Measurements from ENCODE around the gene AMBRA1.

The AMBRA1 gene

GRCh38 chr11:46387919-46388618 lies 205.8 kb downstream of the AMBRA1 start:
- DNase-seq (ENCODE audit: low read depth, low spot score), result no peak
- Histone ChIP-seq H3K27me3 (ENCODE audit: control insufficient read depth, insufficient read depth, low read length) (peaks cover 15% of the 10 kb centered on the region), H3K27ac (ENCODE audit: low read length) (no peak overlapping the region), H3K4me1 (ENCODE audit: control insufficient read depth, insufficient read depth, low read length) (peaks cover 4% of the 10 kb centered on the region), H3K36me3 (ENCODE audit: control insufficient read depth, insufficient read depth, low read length) (no peaks in the 10 kb centered on the region), H3K9me3 (ENCODE audit: control insufficient read depth, insufficient read depth, low read length) (no peaks in the 10 kb centered on the region), H3K4me3 (ENCODE audit: low read length) (no peak overlapping the region)
- WGBS (ENCODE audit: insufficient coverage, insufficient read length), result no CpG with 5 or more reads among the region's 24 CpGs

GRCh38 chr11:46387456-46387855 lies 206.4 kb downstream of the AMBRA1 start:
- Histone ChIP-seq H3K27me3 (ENCODE audit: control insufficient read depth, insufficient read depth, low read length) (peaks cover 15% of the 10 kb centered on the region), H3K4me3 (ENCODE audit: low read length) (no peak overlapping the region), H3K36me3 (ENCODE audit: control insufficient read depth, insufficient read depth, low read length) (no peaks in the 10 kb centered on the region), H3K4me1 (ENCODE audit: control insufficient read depth, insufficient read depth, low read length) (peaks cover 8% of the 10 kb centered on the region), H3K27ac (ENCODE audit: low read length) (no peak overlapping the region), H3K9me3 (ENCODE audit: control insufficient read depth, insufficient read depth, low read length) (no peaks in the 10 kb centered on the region)
- no peak for DNase-seq (ENCODE audit: low read depth, low spot score)
- no CpG with 5 or more reads among the region's 5 CpGs for whole genome bisulfite sequencing (ENCODE audit: insufficient coverage, insufficient read length)

GRCh38 chr11:46386674-46387073 lies 207.1 kb downstream of the AMBRA1 start:
- Histone ChIP-seq H3K4me1 (ENCODE audit: control insufficient read depth, insufficient read depth, low read length) (peaks cover 8% of the 10 kb centered on the region), H3K9me3 (ENCODE audit: control insufficient read depth, insufficient read depth, low read length) (no peaks in the 10 kb centered on the region), H3K27ac (ENCODE audit: low read length) (no peak overlapping the region), H3K36me3 (ENCODE audit: control insufficient read depth, insufficient read depth, low read length) (no peaks in the 10 kb centered on the region), H3K4me3 (ENCODE audit: low read length) (no peak overlapping the region), H3K27me3 (ENCODE audit: control insufficient read depth, insufficient read depth, low read length) (peaks cover 15% of the 10 kb centered on the region)
- WGBS (ENCODE audit: insufficient coverage, insufficient read length), result no CpG with 5 or more reads among the region's 4 CpGs
- DNase-seq (ENCODE audit: low read depth, low spot score), result no peak

- Histone ChIP-seq H3K36me3 (ENCODE audit: control insufficient read depth, insufficient read depth, low read length) (no peaks in the 10 kb centered on the region), H3K9me3 (ENCODE audit: control insufficient read depth, insufficient read depth, low read length) (no peaks in the 10 kb centered on the region), H3K4me1 (ENCODE audit: control insufficient read depth, insufficient read depth, low read length) (peaks cover 8% of the 10 kb centered on the region), H3K4me3 (ENCODE audit: low read length) (no peak overlapping the region), H3K27me3 (ENCODE audit: control insufficient read depth, insufficient read depth, low read length) (peaks cover 15% of the 10 kb centered on the region), H3K27ac (ENCODE audit: low read length) (no peak overlapping the region)
- no peak for DNase-seq (ENCODE audit: low read depth, low spot score)
- no CpG with 5 or more reads among the region's 25 CpGs for WGBS (ENCODE audit: insufficient coverage, insufficient read length)
Measured at GRCh38 chr11:46386005-46386578, 207.7 kb downstream of the AMBRA1 start.

GRCh38 chr11:46385169-46386004 lies 208.4 kb downstream of the AMBRA1 start:
- no peak for DNase-seq (ENCODE audit: low read depth, low spot score)
- Histone ChIP-seq H3K27ac (ENCODE audit: low read length) (no peak overlapping the region), H3K4me1 (ENCODE audit: control insufficient read depth, insufficient read depth, low read length) (peaks cover 8% of the 10 kb centered on the region), H3K9me3 (ENCODE audit: control insufficient read depth, insufficient read depth, low read length) (no peaks in the 10 kb centered on the region), H3K36me3 (ENCODE audit: control insufficient read depth, insufficient read depth, low read length) (no peaks in the 10 kb centered on the region), H3K27me3 (ENCODE audit: control insufficient read depth, insufficient read depth, low read length) (peaks cover 10% of the 10 kb centered on the region), H3K4me3 (ENCODE audit: low read length) (no peak overlapping the region)
- no CpG with 5 or more reads among the region's 47 CpGs for WGBS (ENCODE audit: insufficient coverage, insufficient read length)

GRCh38 chr11:46383974-46384701 lies 209.7 kb downstream of the AMBRA1 start:
- Histone ChIP-seq H3K9me3 (ENCODE audit: control insufficient read depth, insufficient read depth, low read length) (no peaks in the 10 kb centered on the region), H3K36me3 (ENCODE audit: control insufficient read depth, insufficient read depth, low read length) (no peaks in the 10 kb centered on the region), H3K27ac (ENCODE audit: low read length) (no peak overlapping the region)

GRCh38 chr11:46383404-46383758 lies 210.4 kb downstream of the AMBRA1 start:
- Histone ChIP-seq H3K36me3 (ENCODE audit: control insufficient read depth, insufficient read depth, low read length) (no peaks in the 10 kb centered on the region), H3K27ac (ENCODE audit: low read length) (no peak overlapping the region), H3K4me3 (ENCODE audit: low read length) (no peak overlapping the region), H3K9me3 (ENCODE audit: control insufficient read depth, insufficient read depth, low read length) (no peaks in the 10 kb centered on the region), H3K4me1 (ENCODE audit: control insufficient read depth, insufficient read depth, low read length) (peaks cover 8% of the 10 kb centered on the region), H3K27me3 (ENCODE audit: control insufficient read depth, insufficient read depth, low read length) (no peaks in the 10 kb centered on the region)
- no peak for DNase-seq (ENCODE audit: low read depth, low spot score)
- no CpG with 5 or more reads among the region's 7 CpGs for WGBS (ENCODE audit: insufficient coverage, insufficient read length)

More at GRCh38 chr11:46383974-46384701, 209.7 kb downstream of the AMBRA1 start:
- Histone ChIP-seq H3K4me1 (ENCODE audit: control insufficient read depth, insufficient read depth, low read length) (peaks cover 4% of the 10 kb centered on the region), H3K4me3 (ENCODE audit: low read length) (no peak overlapping the region), H3K27me3 (ENCODE audit: control insufficient read depth, insufficient read depth, low read length) (peaks cover 2% of the 10 kb centered on the region; the same call in 1 of the 2 replicates)
- DNase-seq (ENCODE audit: low read depth, low spot score), result no peak
- WGBS (ENCODE audit: insufficient coverage, insufficient read length), result no CpG with 5 or more reads among the region's 12 CpGs

- Histone ChIP-seq H3K4me1 (ENCODE audit: control insufficient read depth, insufficient read depth, low read length) (peaks cover 8% of the 10 kb centered on the region), H3K27me3 (ENCODE audit: control insufficient read depth, insufficient read depth, low read length) (no peaks in the 10 kb centered on the region), H3K36me3 (ENCODE audit: control insufficient read depth, insufficient read depth, low read length) (no peaks in the 10 kb centered on the region), H3K27ac (ENCODE audit: low read length) (no peak overlapping the region), H3K9me3 (ENCODE audit: control insufficient read depth, insufficient read depth, low read length) (no peaks in the 10 kb centered on the region), H3K4me3 (ENCODE audit: low read length) (peak overlapping the region; percentile 73; the same call in 1 of the 2 replicates)
- no peak for DNase-seq (ENCODE audit: low read depth, low spot score)
- no CpG with 5 or more reads among the region's 18 CpGs for WGBS (ENCODE audit: insufficient coverage, insufficient read length)
Measured at GRCh38 chr11:46382646-46383403, 211.0 kb downstream of the AMBRA1 start.

GRCh38 chr11:46381819-46382645 lies 211.8 kb downstream of the AMBRA1 start:
- DNase-seq (ENCODE audit: low read depth, low spot score), result no peak
- Histone ChIP-seq H3K4me3 (ENCODE audit: low read length) (peak overlapping the region; percentile 73), H3K27ac (ENCODE audit: low read length) (no peak overlapping the region), H3K36me3 (ENCODE audit: control insufficient read depth, insufficient read depth, low read length) (peaks cover 3% of the 10 kb centered on the region; the same call in 1 of the 2 replicates), H3K27me3 (ENCODE audit: control insufficient read depth, insufficient read depth, low read length) (no peaks in the 10 kb centered on the region), H3K9me3 (ENCODE audit: control insufficient read depth, insufficient read depth, low read length) (no peaks in the 10 kb centered on the region), H3K4me1 (ENCODE audit: control insufficient read depth, insufficient read depth, low read length) (peaks cover 8% of the 10 kb centered on the region)
- no CpG with 5 or more reads among the region's 66 CpGs for WGBS (ENCODE audit: insufficient coverage, insufficient read length)

Data from iPS DF 6.9 (cell line).